Panc1 (cell line): Measurements from ENCODE around the gene SSBP2.

Experiments
- CTCF ChIP-seq: fragments of 450-650 bp; IDR thresholded peaks from 2 replicates; pipeline ENCODE4 v1.5.1; 2017; ENCODE audit warnings: mild to moderate bottlenecking
- POLR2AphosphoS5 ChIP-seq: IDR thresholded peaks from 2 replicates; pipeline ENCODE4 v1.6.1; 2012; ENCODE audit warnings: mild to moderate bottlenecking, low read depth, low read length, moderate library complexity
- REST ChIP-seq, 2 experiments: IDR thresholded peaks; 2 replicates each; pipeline ENCODE4 v1.6.1; 2011 to 2012; ENCODE audit warnings: low read depth in 2 of 2, control low read depth in 1 of 2, low read length in 1 of 2, mild to moderate bottlenecking in 1 of 2, moderate library complexity in 1 of 2; ENCODE audit not compliant: insufficient read depth in 1 of 2
- TCF7L2 ChIP-seq: IDR thresholded peaks from 2 replicates; pipeline ENCODE4 v1.6.1; 2011; ENCODE audit warnings: mild to moderate bottlenecking, low read depth, low read length, inconsistent platforms

GRCh38 chr5:81429985-81430384 is 320.9 kb downstream of the SSBP2 start:
- TF ChIP-seq TCF7L2 (no peak), CTCF (no peak), POLR2AphosphoS5 (no peak), REST (IDR thresholded peaks at IDR 0.05; ENCODE audit: insufficient read depth in 1 of 2, low read depth in 2 of 2, low read length in 1 of 2) (no peak)
